Neural cell (in vitro differentiated cells): Measurements from ENCODE around the gene ZNF224. TPM values are rescaled to one million over a fixed set of nuclear protein-coding genes. Genes with fewer than 3 reads are reported as not detected.
"Not testable (repeated sequence)": the region's sequence is repeated elsewhere in the genome, so short reads cannot be mapped to it uniquely, and the experiment has no call there.

ENCODE experiments used
- H2AFZ ChIP-seq: fragments of 200-600, 300-800 bp; sonication (generic), shearing (Covaris generic); 2 replicates; pipeline ENCODE4 v1.6.0; 2014; ENCODE audit warnings: low read depth, mild to moderate bottlenecking, antibody characterized with exemption, low read length, moderate library complexity
- H3F3A ChIP-seq: fragments of 200-600 bp; shearing (Covaris generic); 2 replicates; pipeline ENCODE4 v1.6.1; 2016; ENCODE audit warnings: mild to moderate bottlenecking, moderate library complexity, mixed read lengths, antibody characterized with exemption, low read length; ENCODE audit not compliant: insufficient read depth, poor library complexity, severe bottlenecking
- H3K27ac ChIP-seq: fragments of 200-600, 300-800 bp; sonication (generic), shearing (Covaris generic); 2 replicates; pipeline ENCODE4 v1.5.1; 2014; ENCODE audit warnings: mild to moderate bottlenecking, low read length, moderate library complexity
- H3K27me3 ChIP-seq: fragments of 300-800, 200-600 bp; sonication (generic), shearing (Covaris generic); 2 replicates; pipeline ENCODE4 v1.6.0; 2014; ENCODE audit warnings: mild to moderate bottlenecking, low read depth, low read length, moderate library complexity; ENCODE audit not compliant: insufficient read depth
- H3K36me3 ChIP-seq: fragments of 300-800, 200-600 bp; sonication (generic), shearing (Covaris generic); 2 replicates; pipeline ENCODE4 v1.5.1; 2014; ENCODE audit warnings: mild to moderate bottlenecking, antibody characterized with exemption, low read length, moderate library complexity; ENCODE audit not compliant: insufficient read depth
- H3K4me2 ChIP-seq: fragments of 300-800, 200-600 bp; sonication (generic), shearing (Covaris generic); 2 replicates; pipeline ENCODE4 v1.6.0; 2014; ENCODE audit warnings: mild to moderate bottlenecking, low read length
- H3K4me3 ChIP-seq: fragments of 300-800, 200-600 bp; sonication (generic), shearing (Covaris generic); 2 replicates; pipeline ENCODE4 v1.5.1; 2014; ENCODE audit warnings: mild to moderate bottlenecking, low read length, moderate library complexity
- H3K79me2 ChIP-seq: fragments of 200-600 bp; shearing (Covaris generic); replicated peaks from 2 replicates; pipeline ENCODE4 v1.6.0; 2014; ENCODE audit warnings: mild to moderate bottlenecking, low read length, moderate library complexity; ENCODE audit not compliant: insufficient read depth
- H3K9ac ChIP-seq: fragments of 300-800, 200-600 bp; sonication (generic), shearing (Covaris generic); 2 replicates; pipeline ENCODE4 v1.6.1; 2016; ENCODE audit warnings: mild to moderate bottlenecking, low read length, mixed read lengths
- H3K9me2 ChIP-seq: fragments of 200-600 bp; shearing (Covaris generic); 2 replicates; pipeline ENCODE4 v1.6.1; 2016; ENCODE audit warnings: mild to moderate bottlenecking, low read length, mixed read lengths; ENCODE audit not compliant: insufficient read depth
- H3K9me3 ChIP-seq: fragments of 200-600, 300-800 bp; sonication (generic), shearing (Covaris generic); 2 replicates; pipeline ENCODE4 v1.6.1; 2016; ENCODE audit warnings: mild to moderate bottlenecking, mixed run types, low read length, moderate library complexity, mixed read lengths
- H4K20me1 ChIP-seq: fragments of 200-600 bp; shearing (Covaris generic); 2 replicates; pipeline ENCODE4 v1.6.1; 2016; ENCODE audit warnings: mild to moderate bottlenecking, mixed run types; ENCODE audit not compliant: insufficient read depth
- CTCF ChIP-seq: fragments of 450-650 bp; IDR thresholded peaks from 2 replicates; pipeline ENCODE4 v1.5.1; 2014; ENCODE audit warnings: antibody characterized with exemption, mild to moderate bottlenecking, moderate library complexity; ENCODE audit not compliant: poor library complexity, severe bottlenecking
- EP300 ChIP-seq: fragments of 450-650 bp; conservative IDR thresholded peaks from 2 replicates; pipeline ENCODE4 v1.6.1; 2014; ENCODE audit warnings: antibody characterized with exemption, mild to moderate bottlenecking, moderate library complexity; ENCODE audit not compliant: poor library complexity, severe bottlenecking
- EZH2 ChIP-seq: fragments of 200-600, 300-800 bp; shearing (Covaris generic), sonication (generic); IDR thresholded peaks from 2 replicates; pipeline ENCODE4 v1.6.1; 2014; ENCODE audit warnings: antibody characterized with exemption, low read length, borderline replicate concordance, mild to moderate bottlenecking; ENCODE audit not compliant: insufficient read depth, poor library complexity, severe bottlenecking
- MXI1 ChIP-seq: fragments of 450-650 bp; conservative IDR thresholded peaks from 2 replicates; pipeline ENCODE4 v1.6.1; 2014; ENCODE audit warnings: antibody characterized with exemption, mild to moderate bottlenecking; ENCODE audit not compliant: poor library complexity, severe bottlenecking
- POLR2AphosphoS5 ChIP-seq: IDR thresholded peaks from 2 replicates; pipeline ENCODE4 v1.6.1; 2012
- RAD21 ChIP-seq: fragments of 450-650 bp; conservative IDR thresholded peaks from 2 replicates; pipeline ENCODE4 v1.6.1; 2014; ENCODE audit warnings: antibody characterized with exemption, mild to moderate bottlenecking, moderate library complexity
- REST ChIP-seq: IDR thresholded peaks from 2 replicates; pipeline ENCODE4 v1.6.1; 2012; ENCODE audit warnings: borderline replicate concordance
- SMC3 ChIP-seq: fragments of 450-650 bp; conservative IDR thresholded peaks from 2 replicates; pipeline ENCODE4 v1.6.1; 2014; ENCODE audit warnings: antibody characterized with exemption, mild to moderate bottlenecking, moderate library complexity; ENCODE audit not compliant: poor library complexity
- TAF1 ChIP-seq: IDR thresholded peaks from 2 replicates; pipeline ENCODE4 v1.6.1; 2012; ENCODE audit warnings: low read depth
- polyA plus RNA-seq: library from polyadenylated mRNA; depleted of rRNA; stranded (reverse); fragments of >200 nt; gene quantifications from 2 replicates; pipeline ENCODE4 v1.2.3, GENCODE V29; 2014

Gene ZNF224
- polyA plus RNA-seq, 1 donor from 2014 or later, result 41.8 TPM

DNA sequence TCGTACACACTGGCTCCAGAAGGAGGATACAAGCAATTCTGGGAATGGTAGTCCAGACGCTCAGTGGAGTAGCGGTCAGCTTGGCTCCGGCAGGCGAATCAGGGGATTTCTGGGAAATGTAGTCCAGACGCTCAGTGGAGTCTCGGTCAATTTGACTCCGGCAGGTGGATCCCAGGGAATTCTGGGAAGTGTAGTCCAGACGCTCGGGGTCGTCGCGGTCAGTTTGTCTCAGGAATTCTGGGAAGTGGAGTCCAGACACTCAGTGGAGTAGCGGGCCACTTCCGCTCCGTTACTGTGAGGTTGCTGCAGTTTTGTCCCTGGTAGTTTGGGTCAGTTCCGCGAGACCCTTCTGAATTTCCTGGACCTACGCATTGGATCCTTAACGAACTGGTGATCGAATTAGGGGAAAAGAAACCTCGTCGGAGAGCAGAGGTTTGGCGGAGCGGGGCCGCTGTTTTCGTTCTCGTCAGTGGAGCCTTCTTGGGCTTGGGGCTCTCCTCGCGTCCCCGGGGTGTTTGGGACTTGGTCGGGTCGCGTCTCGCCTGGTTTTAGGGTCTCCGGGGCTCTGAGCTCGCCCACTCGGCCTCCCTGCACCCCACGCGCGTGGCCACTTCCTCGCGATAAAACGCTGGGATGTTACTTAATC is 19.1 kb downstream of the ZNF224 start, which contains the start of gene ZNF225:
Gene ZNF225 (plus strand): TSS at position 262 of the 646 bp plus-strand sequence. CDS start 2,429 bp downstream, outside the sequence.
- Histone ChIP-seq H3K27me3 (no peaks in the 10 kb centered on the region), H3K9ac (peak within 1 kb of the TSS; percentile 66), H3K9me3 (no peaks in the 10 kb centered on the region), H3K79me2 (peaks cover 12% of the 10 kb centered on the region), H4K20me1 (no peaks in the 10 kb centered on the region), H3K4me2 (peak within 1 kb of the TSS; percentile 87), H3K4me3 (peak within 1 kb of the TSS; percentile 69), H3K36me3 (peaks cover 3% of the 10 kb centered on the region), H3F3A (no peaks in the 10 kb centered on the region), H3K27ac (peak within 1 kb of the TSS; percentile 49), H3K9me2 (no peaks in the 10 kb centered on the region), H2AFZ (peak within 1 kb of the TSS; percentile 90)
- TF ChIP-seq REST, result peak; percentile 56
- peak; percentile 45 for TF ChIP-seq CTCF
- peak; percentile 23 for TF ChIP-seq RAD21
- TF ChIP-seq TAF1, result peak; percentile 53
- peak; percentile 30 for TF ChIP-seq SMC3
- peak; percentile 18 for TF ChIP-seq EP300
- peak; percentile 59 for TF ChIP-seq POLR2AphosphoS5
- peak; percentile 80 for TF ChIP-seq MXI1
- TF ChIP-seq EZH2, result no peak

GRCh38 chr19:44113784-44114390 is 19.7 kb downstream of the ZNF224 start:
- H3K9ac ChIP-seq, result peak overlapping the region; percentile 66
- H3K36me3 ChIP-seq, result no peaks in the 10 kb centered on the region
- no peaks in the 10 kb centered on the region for H3K9me3 ChIP-seq
- H3K4me3 ChIP-seq, result peak overlapping the region; percentile 69
- no peak overlapping the region for H3K27ac ChIP-seq
- H3K27me3 ChIP-seq, result no peaks in the 10 kb centered on the region
- peak overlapping the region; percentile 90 for H2AFZ ChIP-seq
- peaks cover 12% of the 10 kb centered on the region for H3K79me2 ChIP-seq
- no peaks in the 10 kb centered on the region for H3F3A ChIP-seq
- H4K20me1 ChIP-seq, result no peaks in the 10 kb centered on the region
- TF ChIP-seq REST (no peak), SMC3 (no peak), EP300 (no peak), MXI1 (no peak), POLR2AphosphoS5 (no peak), TAF1 (no peak), EZH2 (no peak), RAD21 (no peak), CTCF (no peak)
- no peaks in the 10 kb centered on the region for H3K9me2 ChIP-seq
- H3K4me2 ChIP-seq, result peak overlapping the region; percentile 87

DNA sequence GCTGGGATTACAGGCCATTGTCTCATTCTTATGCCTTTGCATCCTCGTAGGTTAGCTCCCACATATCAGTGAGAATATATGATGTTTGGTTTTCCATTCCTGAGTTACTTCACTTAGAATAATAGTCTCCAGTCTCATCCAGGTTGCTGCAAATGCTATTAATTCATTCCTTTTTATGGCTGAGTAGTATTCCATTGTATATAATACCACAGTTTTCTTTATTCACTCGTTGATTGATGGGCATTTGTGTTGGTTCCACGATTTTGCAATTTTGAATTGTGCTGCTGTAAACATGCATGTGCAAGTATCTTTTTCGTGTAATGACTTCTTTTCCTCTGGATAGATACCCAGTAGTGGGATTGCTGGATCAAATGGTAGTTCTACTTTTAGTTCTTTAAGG is 27.0 kb downstream of the ZNF224 start:
- H3K9me3 ChIP-seq, H3K27ac ChIP-seq, H4K20me1 ChIP-seq, H3K4me2 ChIP-seq, H3K27me3 ChIP-seq, H2AFZ ChIP-seq, H3K9me2 ChIP-seq, H3K79me2 ChIP-seq, H3K9ac ChIP-seq, H3F3A ChIP-seq, H3K4me3 ChIP-seq, H3K36me3 ChIP-seq: not testable (repeated sequence)
